HFFc6 (cell line): ENCODE data around the gene TNS3. TPM values are rescaled to one million over a fixed set of nuclear protein-coding genes. Genes with fewer than 3 reads are reported as not detected.

ENCODE experiments used
- DNase-seq: peaks from one replicate; pipeline ENCODE4 v3.0.0-alpha.2; 2018
- H3K27ac Mint-ChIP-seq: 2 replicates; pipeline ENCODE4 v1.8.0; 2020; ENCODE audit warnings: mild to moderate bottlenecking, mixed read lengths
- H3K27me3 Mint-ChIP-seq: 2 replicates; pipeline ENCODE4 v1.8.0; 2021; ENCODE audit warnings: mild to moderate bottlenecking, moderate library complexity, mixed read lengths; ENCODE audit not compliant: insufficient read depth
- H3K36me3 Mint-ChIP-seq: 2 replicates; pipeline ENCODE4 v1.8.0; 2021; ENCODE audit warnings: low read depth, mixed read lengths
- H3K4me1 Mint-ChIP-seq: 2 replicates; pipeline ENCODE4 v1.8.0; 2020; ENCODE audit warnings: low read depth, mixed read lengths
- H3K4me3 Mint-ChIP-seq: 2 replicates; pipeline ENCODE4 v1.8.0; 2020; ENCODE audit warnings: mild to moderate bottlenecking, moderate library complexity, mixed read lengths
- H3K9me3 Mint-ChIP-seq: 2 replicates; pipeline ENCODE4 v1.8.0; 2020; ENCODE audit warnings: mild to moderate bottlenecking, mixed read lengths
- total RNA-seq, 6 experiments: library from RNA; stranded (reverse); fragmentation: NEBNext Ultra II Directional; extraction: Animal tissue kit (Norgen Biotek cat#: 25700); gene quantifications; 2 replicates in 1 of 6; 3 replicates in 5 of 6; pipeline ENCODE4 v1.2.3, GENCODE V29; 2021
- TF ChIP-seq, protein P1 (sequence below): fragments of 200-600 bp; sonication (generic); IDR thresholded peaks from 2 replicates; pipeline ENCODE4 v1.5.0; 2021; ENCODE audit warnings: antibody characterized with exemption, mild to moderate bottlenecking

TNS3 gene
- total RNA-seq, 6 experiments from 2014 or later = 50.8 to 77.0 (median 67.8) TPM

DNA sequence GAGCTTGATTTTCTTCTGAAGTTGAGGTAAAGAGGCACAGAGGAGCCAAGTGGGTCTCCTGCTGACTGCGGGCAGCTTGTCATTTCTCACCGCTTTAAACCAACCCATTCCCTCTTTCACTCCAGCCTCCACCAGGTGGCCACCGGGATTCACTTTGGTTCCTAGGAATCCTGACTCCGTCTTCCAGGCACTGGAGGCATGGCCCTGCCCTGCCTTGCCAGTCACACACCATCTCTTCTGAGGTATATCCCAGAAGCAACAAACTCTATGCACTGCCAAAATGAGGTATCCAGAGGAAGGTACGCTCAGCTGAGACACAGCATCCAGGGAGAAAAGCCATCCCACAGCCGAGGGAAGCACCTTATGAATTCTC lies 280.8 kb downstream of the TNS3 start:
- TF ChIP-seq, protein P1, sequence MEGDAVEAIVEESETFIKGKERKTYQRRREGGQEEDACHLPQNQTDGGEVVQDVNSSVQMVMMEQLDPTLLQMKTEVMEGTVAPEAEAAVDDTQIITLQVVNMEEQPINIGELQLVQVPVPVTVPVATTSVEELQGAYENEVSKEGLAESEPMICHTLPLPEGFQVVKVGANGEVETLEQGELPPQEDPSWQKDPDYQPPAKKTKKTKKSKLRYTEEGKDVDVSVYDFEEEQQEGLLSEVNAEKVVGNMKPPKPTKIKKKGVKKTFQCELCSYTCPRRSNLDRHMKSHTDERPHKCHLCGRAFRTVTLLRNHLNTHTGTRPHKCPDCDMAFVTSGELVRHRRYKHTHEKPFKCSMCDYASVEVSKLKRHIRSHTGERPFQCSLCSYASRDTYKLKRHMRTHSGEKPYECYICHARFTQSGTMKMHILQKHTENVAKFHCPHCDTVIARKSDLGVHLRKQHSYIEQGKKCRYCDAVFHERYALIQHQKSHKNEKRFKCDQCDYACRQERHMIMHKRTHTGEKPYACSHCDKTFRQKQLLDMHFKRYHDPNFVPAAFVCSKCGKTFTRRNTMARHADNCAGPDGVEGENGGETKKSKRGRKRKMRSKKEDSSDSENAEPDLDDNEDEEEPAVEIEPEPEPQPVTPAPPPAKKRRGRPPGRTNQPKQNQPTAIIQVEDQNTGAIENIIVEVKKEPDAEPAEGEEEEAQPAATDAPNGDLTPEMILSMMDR = peak; percentile 35
- Mint-ChIP-seq H3K27ac (no peak overlapping the region), H3K4me3 (no peak overlapping the region), H3K9me3 (no peaks in the 10 kb centered on the region), H3K36me3 (peaks cover 13% of the 10 kb centered on the region), H3K27me3 (no peaks in the 10 kb centered on the region; the same call in none of the 2 replicates), H3K4me1 (no peaks in the 10 kb centered on the region)
- no peak for DNase-seq

DNA sequence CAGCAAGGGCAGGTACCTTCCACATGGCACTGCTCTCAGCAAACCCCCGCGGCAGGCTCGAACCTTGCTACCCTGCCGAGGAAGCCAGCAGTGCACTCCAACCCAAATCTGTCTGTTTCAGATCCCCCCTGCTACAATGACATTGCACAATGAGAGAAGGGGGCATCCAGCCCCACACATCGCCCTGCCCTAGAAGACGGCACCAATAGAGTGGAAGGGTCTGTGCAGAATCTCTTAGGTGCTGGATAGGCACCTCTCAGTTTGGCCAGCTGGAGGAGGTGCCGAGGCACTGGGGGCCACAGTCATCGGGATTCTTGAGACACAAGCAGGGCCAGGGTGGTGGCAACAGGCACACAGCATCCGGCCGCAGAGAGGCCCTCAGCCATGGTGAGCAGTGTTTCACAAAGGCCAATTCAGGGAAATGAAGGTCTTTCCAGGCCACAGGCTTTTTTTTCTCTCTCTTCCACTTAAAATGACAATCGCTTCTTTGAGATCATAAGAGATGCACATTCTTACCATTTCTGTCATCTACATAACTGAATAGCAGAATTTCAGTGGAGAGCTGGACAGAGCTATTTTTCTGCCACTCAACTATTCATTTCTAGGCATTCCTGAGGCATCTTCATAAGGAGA lies 281.3 kb downstream of the TNS3 start:
- Mint-ChIP-seq H3K4me1 (peaks cover 2% of the 10 kb centered on the region), H3K27ac (no peak overlapping the region), H3K36me3 (peaks cover 18% of the 10 kb centered on the region), H3K27me3 (no peaks in the 10 kb centered on the region; the same call in none of the 2 replicates), H3K4me3 (no peak overlapping the region), H3K9me3 (no peaks in the 10 kb centered on the region)
- TF ChIP-seq, protein P1 = no peak
- DNase-seq = no peak

DNA sequence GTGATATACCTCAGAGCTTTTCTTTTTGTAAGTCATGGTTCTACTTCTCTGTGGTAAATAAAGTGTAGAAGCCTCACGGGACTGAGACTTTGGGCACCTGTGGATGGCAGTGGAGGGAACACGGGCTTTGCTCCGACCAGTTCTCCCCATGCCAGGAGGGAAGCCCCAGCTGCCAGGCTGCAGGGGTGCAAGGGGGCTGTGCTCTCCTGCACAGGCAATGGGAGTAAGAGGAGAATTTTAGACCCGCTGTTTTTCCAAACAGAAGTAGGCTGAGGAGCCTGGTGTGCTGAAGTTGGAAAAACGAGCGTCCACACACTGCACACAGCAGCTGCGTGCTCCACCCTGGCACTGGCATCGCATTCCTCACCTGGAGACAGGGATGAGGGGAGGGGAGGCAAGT lies 282.4 kb downstream of the TNS3 start:
- Mint-ChIP-seq H3K27me3 (no peaks in the 10 kb centered on the region; the same call in none of the 2 replicates), H3K9me3 (no peaks in the 10 kb centered on the region), H3K4me3 (no peak overlapping the region), H3K27ac (no peak overlapping the region), H3K36me3 (peaks cover 28% of the 10 kb centered on the region), H3K4me1 (peaks cover 13% of the 10 kb centered on the region)
- DNase-seq = no peak
- TF ChIP-seq, protein P1 = no peak

DNA sequence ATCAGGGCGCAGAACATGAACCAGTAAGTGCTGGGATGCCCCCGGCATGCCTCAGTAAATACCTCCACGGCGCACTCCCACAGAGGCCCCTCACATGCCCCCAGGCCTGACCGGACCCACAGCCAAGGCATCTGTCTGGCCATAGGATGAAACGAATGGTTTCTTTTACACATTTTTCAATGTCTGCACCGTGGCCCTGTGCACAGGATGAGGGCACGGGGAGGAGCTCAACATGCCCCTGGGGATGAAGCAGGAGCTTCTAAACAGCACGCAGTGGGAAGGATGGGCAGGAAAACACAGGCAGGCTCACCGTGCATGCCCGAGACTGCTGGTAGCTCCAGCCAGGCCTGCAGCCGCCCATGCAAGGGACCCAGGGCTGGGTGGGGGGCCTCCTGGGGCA lies 283.3 kb downstream of the TNS3 start:
- H3K4me3 Mint-ChIP-seq = no peak overlapping the region
- H3K4me1 Mint-ChIP-seq = peaks cover 22% of the 10 kb centered on the region
- H3K27me3 Mint-ChIP-seq = no peaks in the 10 kb centered on the region; the same call in none of the 2 replicates
- H3K27ac Mint-ChIP-seq = no peak overlapping the region
- DNase-seq = no peak
- no peaks in the 10 kb centered on the region for H3K9me3 Mint-ChIP-seq
- TF ChIP-seq, protein P1 = no peak
- peaks cover 33% of the 10 kb centered on the region for H3K36me3 Mint-ChIP-seq

DNA sequence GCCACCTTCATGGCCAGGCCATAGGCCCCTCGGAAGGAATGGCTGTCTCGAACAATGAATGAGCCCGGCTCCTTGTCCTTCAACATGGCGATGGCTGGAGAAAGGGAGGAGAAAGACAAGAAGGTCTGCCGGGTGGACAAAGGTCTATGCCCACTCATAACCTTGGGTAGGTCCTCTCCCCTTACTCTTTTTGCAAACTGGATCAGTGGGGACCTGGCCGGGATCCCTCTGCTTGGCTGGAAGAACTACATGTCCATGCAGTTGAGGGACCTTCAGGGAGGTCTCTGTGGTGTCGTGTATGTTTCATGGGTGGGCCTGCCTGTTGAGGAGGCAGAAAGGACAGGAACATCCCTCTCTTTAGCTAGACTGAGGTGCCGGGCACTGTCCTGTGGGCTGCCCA lies 284.8 kb downstream of the TNS3 start:
- Mint-ChIP-seq H3K4me1 (peaks cover 37% of the 10 kb centered on the region), H3K9me3 (no peaks in the 10 kb centered on the region), H3K4me3 (no peak overlapping the region), H3K27ac (no peak overlapping the region), H3K36me3 (peaks cover 38% of the 10 kb centered on the region), H3K27me3 (no peaks in the 10 kb centered on the region; the same call in none of the 2 replicates)
- TF ChIP-seq, protein P1 = no peak
- DNase-seq = no peak
